Measurements from ENCODE around the gene SRA1. TPM values are rescaled to one million over a fixed set of nuclear protein-coding genes. Genes with fewer than 3 reads are reported as not detected.
"Not testable (repeated sequence)": the region's sequence is repeated elsewhere in the genome, so short reads cannot be mapped to it uniquely, and the experiment has no call there.

The SRA1 gene
- total RNA-seq, 1 donor from 2014 or later, result 50.3 TPM

GRCh38 chr5:140600096-140600495, 42.8 kb upstream of the SRA1 start:
- Mint-ChIP-seq H3K9me3 (ENCODE audit: low read depth) (no peaks in the 10 kb centered on the region), H3K27ac (ENCODE audit: unreplicated experiment) (no peak overlapping the region), H3K27me3 (ENCODE audit: low read depth) (peaks cover 9% of the 10 kb centered on the region), H3K4me1 (ENCODE audit: low read depth) (no peaks in the 10 kb centered on the region), H3K4me3 (ENCODE audit: unreplicated experiment) (no peak overlapping the region), H3K36me3 (ENCODE audit: low read depth) (no peaks in the 10 kb centered on the region)
- DNase-seq (ENCODE audit: low spot score), result no peak
- TF ChIP-seq, protein P1, sequence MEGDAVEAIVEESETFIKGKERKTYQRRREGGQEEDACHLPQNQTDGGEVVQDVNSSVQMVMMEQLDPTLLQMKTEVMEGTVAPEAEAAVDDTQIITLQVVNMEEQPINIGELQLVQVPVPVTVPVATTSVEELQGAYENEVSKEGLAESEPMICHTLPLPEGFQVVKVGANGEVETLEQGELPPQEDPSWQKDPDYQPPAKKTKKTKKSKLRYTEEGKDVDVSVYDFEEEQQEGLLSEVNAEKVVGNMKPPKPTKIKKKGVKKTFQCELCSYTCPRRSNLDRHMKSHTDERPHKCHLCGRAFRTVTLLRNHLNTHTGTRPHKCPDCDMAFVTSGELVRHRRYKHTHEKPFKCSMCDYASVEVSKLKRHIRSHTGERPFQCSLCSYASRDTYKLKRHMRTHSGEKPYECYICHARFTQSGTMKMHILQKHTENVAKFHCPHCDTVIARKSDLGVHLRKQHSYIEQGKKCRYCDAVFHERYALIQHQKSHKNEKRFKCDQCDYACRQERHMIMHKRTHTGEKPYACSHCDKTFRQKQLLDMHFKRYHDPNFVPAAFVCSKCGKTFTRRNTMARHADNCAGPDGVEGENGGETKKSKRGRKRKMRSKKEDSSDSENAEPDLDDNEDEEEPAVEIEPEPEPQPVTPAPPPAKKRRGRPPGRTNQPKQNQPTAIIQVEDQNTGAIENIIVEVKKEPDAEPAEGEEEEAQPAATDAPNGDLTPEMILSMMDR (IDR thresholded peaks at IDR 0.05), result no peak

- Mint-ChIP-seq H3K4me1 (ENCODE audit: low read depth) (no peaks in the 10 kb centered on the region), H3K9me3 (ENCODE audit: low read depth) (no peaks in the 10 kb centered on the region), H3K27me3 (ENCODE audit: low read depth) (peaks cover 9% of the 10 kb centered on the region), H3K27ac (ENCODE audit: unreplicated experiment) (no peak overlapping the region), H3K4me3 (ENCODE audit: unreplicated experiment) (no peak overlapping the region), H3K36me3 (ENCODE audit: low read depth) (no peaks in the 10 kb centered on the region)
- TF ChIP-seq, protein P1 (IDR thresholded peaks at IDR 0.05), result no peak
- DNase-seq (ENCODE audit: low spot score), result no peak
Measured at GRCh38 chr5:140598836-140599235, 41.6 kb upstream of the SRA1 start.

GRCh38 chr5:140596321-140596741, 39.1 kb upstream of the SRA1 start:
- no peaks in the 10 kb centered on the region for H3K9me3 Mint-ChIP-seq (ENCODE audit: low read depth)
- peaks cover 9% of the 10 kb centered on the region for H3K27me3 Mint-ChIP-seq (ENCODE audit: low read depth)
- peaks cover 7% of the 10 kb centered on the region for H3K4me1 Mint-ChIP-seq (ENCODE audit: low read depth)
- no peaks in the 10 kb centered on the region for H3K36me3 Mint-ChIP-seq (ENCODE audit: low read depth)
- no peak for DNase-seq (ENCODE audit: low spot score)
- H3K4me3 Mint-ChIP-seq (ENCODE audit: unreplicated experiment), result no peak overlapping the region
- TF ChIP-seq, protein P1 (IDR thresholded peaks at IDR 0.05), result no peak
- no peak overlapping the region for H3K27ac Mint-ChIP-seq (ENCODE audit: unreplicated experiment)

- H3K27ac Mint-ChIP-seq (ENCODE audit: unreplicated experiment), result no peak overlapping the region
- peaks cover 9% of the 10 kb centered on the region for H3K27me3 Mint-ChIP-seq (ENCODE audit: low read depth)
- no peaks in the 10 kb centered on the region for H3K9me3 Mint-ChIP-seq (ENCODE audit: low read depth)
- DNase-seq (ENCODE audit: low spot score), result no peak
- H3K4me3 Mint-ChIP-seq (ENCODE audit: unreplicated experiment), result no peak overlapping the region
- H3K36me3 Mint-ChIP-seq (ENCODE audit: low read depth), result no peaks in the 10 kb centered on the region
- peaks cover 7% of the 10 kb centered on the region for H3K4me1 Mint-ChIP-seq (ENCODE audit: low read depth)
- TF ChIP-seq, protein P1 (IDR thresholded peaks at IDR 0.05), result no peak
Measured at GRCh38 chr5:140595538-140596300, 38.4 kb upstream of the SRA1 start.

GRCh38 chr5:140594169-140594568, 36.9 kb upstream of the SRA1 start:
- H3K27ac Mint-ChIP-seq (ENCODE audit: unreplicated experiment), result no peak overlapping the region
- DNase-seq (ENCODE audit: low spot score), result no peak
- H3K9me3 Mint-ChIP-seq (ENCODE audit: low read depth), result no peaks in the 10 kb centered on the region
- H3K36me3 Mint-ChIP-seq (ENCODE audit: low read depth), result no peaks in the 10 kb centered on the region
- H3K4me3 Mint-ChIP-seq (ENCODE audit: unreplicated experiment), result no peak overlapping the region
- H3K4me1 Mint-ChIP-seq (ENCODE audit: low read depth), result peaks cover 15% of the 10 kb centered on the region
- TF ChIP-seq, protein P1 (IDR thresholded peaks at IDR 0.05), result no peak
- H3K27me3 Mint-ChIP-seq (ENCODE audit: low read depth), result peaks cover 7% of the 10 kb centered on the region

DNA sequence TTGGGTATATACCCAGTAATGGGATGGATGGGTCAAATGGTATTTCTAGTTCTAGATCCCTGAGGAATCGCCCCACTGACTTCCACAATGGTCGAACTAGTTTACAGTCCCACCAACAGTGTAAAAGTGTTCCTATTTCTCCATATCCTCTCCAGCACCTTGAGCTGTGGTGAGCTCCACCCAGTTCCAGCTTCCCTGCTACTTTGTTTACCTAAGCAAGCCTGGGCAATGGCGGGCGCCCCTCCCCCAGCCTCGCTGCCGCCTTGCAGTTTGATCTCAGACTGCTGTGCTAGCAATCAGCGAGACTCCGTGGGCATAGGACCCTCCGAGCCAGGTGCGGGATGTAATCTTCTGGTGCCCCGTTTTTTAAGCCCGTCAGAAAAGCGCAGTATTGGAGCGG, 35.8 kb upstream of the SRA1 start:
- not testable (repeated sequence) for H3K4me3 Mint-ChIP-seq (ENCODE audit: unreplicated experiment); H3K27ac Mint-ChIP-seq (ENCODE audit: unreplicated experiment); DNase-seq (ENCODE audit: low spot score); H3K36me3 Mint-ChIP-seq (ENCODE audit: low read depth); H3K9me3 Mint-ChIP-seq (ENCODE audit: low read depth); H3K27me3 Mint-ChIP-seq (ENCODE audit: low read depth)
- H3K4me1 Mint-ChIP-seq (ENCODE audit: low read depth), result peaks cover 25% of the 10 kb centered on the region
